AG09319 (cell line): ENCODE data around the gene HEYL.

Source experiments
- DNase-seq: peaks from one replicate; pipeline ENCODE4 v3.0.0-alpha.2; 2010; ENCODE audit warnings: low read depth; ENCODE audit errors: extremely low read depth
- TF ChIP-seq, protein P1 (sequence below): IDR thresholded peaks from 2 replicates; pipeline ENCODE4 v1.5.1; 2011; ENCODE audit warnings: low read depth, mild to moderate bottlenecking, inconsistent platforms, low read length, moderate library complexity

The HEYL gene

GRCh38 chr1:39642796-39643195, 3.4 kb upstream of the HEYL start:
- DNase-seq: no peak
- TF ChIP-seq, protein P1, sequence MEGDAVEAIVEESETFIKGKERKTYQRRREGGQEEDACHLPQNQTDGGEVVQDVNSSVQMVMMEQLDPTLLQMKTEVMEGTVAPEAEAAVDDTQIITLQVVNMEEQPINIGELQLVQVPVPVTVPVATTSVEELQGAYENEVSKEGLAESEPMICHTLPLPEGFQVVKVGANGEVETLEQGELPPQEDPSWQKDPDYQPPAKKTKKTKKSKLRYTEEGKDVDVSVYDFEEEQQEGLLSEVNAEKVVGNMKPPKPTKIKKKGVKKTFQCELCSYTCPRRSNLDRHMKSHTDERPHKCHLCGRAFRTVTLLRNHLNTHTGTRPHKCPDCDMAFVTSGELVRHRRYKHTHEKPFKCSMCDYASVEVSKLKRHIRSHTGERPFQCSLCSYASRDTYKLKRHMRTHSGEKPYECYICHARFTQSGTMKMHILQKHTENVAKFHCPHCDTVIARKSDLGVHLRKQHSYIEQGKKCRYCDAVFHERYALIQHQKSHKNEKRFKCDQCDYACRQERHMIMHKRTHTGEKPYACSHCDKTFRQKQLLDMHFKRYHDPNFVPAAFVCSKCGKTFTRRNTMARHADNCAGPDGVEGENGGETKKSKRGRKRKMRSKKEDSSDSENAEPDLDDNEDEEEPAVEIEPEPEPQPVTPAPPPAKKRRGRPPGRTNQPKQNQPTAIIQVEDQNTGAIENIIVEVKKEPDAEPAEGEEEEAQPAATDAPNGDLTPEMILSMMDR: no peak

DNA sequence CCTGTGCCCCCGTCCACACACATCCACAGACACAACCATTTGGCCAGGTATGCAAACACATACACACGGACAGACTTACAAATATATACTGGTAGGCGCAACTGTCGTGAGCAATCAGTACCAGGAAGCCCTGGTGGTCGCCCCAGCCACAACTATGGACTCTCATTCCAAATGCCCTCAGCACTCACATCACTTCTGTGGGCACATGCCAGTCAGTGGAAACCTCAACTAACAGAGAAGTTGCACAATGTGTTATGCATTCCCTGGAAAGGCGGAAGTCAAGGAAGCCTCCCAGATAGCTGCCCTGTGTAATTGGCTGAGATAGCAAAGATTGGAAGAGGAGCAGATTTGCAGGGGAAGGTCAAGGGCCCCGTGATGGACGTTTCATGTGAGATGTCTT, 1.4 kb upstream of the HEYL start:
- no peak for DNase-seq
- TF ChIP-seq, protein P1: no peak

DNA sequence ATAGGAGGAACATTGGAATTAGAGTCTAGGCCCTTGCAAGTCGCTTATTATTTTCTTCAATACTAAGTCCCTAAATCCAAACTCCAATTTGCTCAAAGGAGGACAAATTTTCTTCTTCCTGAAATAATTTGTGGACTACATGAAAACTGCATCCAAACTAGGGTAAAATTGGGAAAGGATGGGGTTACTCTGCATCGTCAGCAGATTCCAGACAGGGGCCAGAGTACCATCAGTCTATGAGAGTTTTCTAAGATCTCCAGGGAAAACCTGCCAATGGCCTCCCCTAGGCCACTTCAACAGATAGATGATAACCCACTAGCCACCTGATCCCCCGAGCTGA, 508 bp downstream of the HEYL start:
- no peak for DNase-seq

DNA sequence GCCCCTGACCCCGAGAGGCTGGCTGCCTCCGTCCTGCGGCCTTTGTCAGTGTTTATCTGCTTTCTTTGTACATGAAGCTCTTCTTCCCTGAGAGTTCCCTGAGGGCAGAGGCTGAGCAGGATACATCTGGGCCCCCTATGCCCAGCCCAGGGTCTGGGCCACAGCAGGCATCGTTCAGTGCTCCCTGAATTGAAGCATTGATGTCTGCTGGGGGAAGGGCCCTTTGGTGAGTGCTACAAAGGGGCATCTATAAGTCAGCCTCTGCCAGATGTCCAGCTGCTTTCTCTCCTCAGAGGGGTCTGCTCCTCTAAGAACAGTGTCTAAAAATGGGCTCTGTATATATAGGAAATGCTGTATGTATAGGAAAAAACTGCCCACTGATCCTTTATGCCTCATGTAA, 2.1 kb downstream of the HEYL start:
- TF ChIP-seq, protein P1: no peak
- no peak for DNase-seq

More for the DNA sequence above, 508 bp downstream of the HEYL start:
- TF ChIP-seq, protein P1: no peak

- TF ChIP-seq, protein P1: no peak
These were observed 3.6 kb downstream of the HEYL start for GRCh38 chr1:39635871-39636210.

DNA sequence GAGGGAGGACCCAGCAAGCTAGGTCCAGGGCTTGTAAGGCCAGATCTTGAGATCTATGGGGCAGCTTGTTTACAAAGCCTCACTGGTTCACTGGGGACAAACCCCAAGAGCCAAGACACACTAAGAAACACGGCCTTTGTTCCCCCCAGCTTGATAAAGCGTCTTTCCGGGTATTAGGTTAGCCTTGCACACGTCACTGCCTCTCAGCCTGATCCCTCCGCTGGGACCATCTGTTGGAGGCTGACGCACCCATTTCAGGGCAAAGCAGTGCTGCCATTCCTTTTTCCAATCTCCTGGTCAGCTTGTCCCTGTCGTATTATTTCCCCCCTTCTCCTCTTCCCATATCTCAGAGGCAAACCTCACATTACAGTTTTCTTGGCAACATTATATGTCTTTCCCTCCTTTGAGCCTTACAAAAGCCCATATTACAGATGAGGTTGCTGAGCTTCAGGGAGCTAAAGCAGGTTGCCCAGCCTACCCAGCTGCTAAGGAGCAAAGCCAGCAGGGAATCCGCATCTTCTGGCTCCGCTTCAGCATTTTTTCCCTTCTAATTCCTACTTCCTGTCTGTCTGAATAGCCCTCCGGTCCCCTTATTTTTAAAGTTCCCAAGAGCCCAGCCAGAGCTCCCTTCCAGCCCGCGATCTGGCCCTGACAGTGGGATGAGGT, 4.1 kb downstream of the HEYL start:
- TF ChIP-seq, protein P1: no peak

More at GRCh38 chr1:39635871-39636210, 3.6 kb downstream of the HEYL start:
- no peak for DNase-seq

DNA sequence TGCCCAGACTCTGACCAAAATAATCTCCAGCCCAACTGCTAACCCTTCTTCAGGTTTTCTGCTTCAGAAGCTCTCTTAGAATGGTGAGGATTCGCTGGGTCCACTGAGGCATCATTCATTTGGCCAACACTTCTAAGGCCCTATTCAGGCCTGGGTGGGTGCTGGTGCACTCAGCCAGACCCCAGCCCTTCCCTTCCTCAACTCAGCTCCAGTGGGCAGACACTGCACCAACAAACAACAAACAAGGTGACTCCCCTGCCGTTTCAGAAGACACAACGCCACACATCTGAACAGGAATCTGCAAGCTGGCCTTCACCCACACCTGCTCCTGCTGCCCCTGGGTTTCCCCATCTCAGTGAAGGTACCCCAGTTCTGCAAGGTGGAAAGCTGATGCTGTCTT, 6.0 kb downstream of the HEYL start:
- TF ChIP-seq, protein P1: no peak
- DNase-seq: no peak

More for the DNA sequence above, 4.1 kb downstream of the HEYL start:
- DNase-seq: no peak
